Adrenal gland (tissue), 12 donors: ENCODE measurements around the gene AK4. TPM values are rescaled to one million over a fixed set of nuclear protein-coding genes. Genes with fewer than 3 reads are reported as not detected.
"Not testable (repeated sequence)": the region's sequence is repeated elsewhere in the genome, so short reads cannot be mapped to it uniquely, and the experiment has no call there.

ENCODE experiments used
- DNase-seq, 7 donors: peaks; one replicate each; pipeline ENCODE4 v3.0.0-alpha.2; 2019 to 2020
- H3K27ac ChIP-seq, 5 donors: fragments of 200-600 bp; sonication (generic) in 4 of 5; 1 replicate in 3 of 5; 2 replicates in 2 of 5; pipeline versions ENCODE4 v1.5.1 to v1.8.0; 2016 to 2020; ENCODE audit warnings: mild to moderate bottlenecking in 1 of 5
- H3K27me3 ChIP-seq: fragments of 200-600 bp; 2 replicates; pipeline ENCODE4 v1.8.0; 2021
- H3K36me3 ChIP-seq, 2 donors: fragments of 200-600 bp; replicated peaks in 1 of 2; 1 replicate in 1 of 2; 2 replicates in 1 of 2; pipeline versions ENCODE4 v1.5.1 to v1.8.0; 2018 to 2022
- H3K4me1 ChIP-seq, 2 donors: fragments of 200-600 bp; replicated peaks in 1 of 2; 1 replicate in 1 of 2; 2 replicates in 1 of 2; pipeline versions ENCODE4 v1.5.1 to v1.8.0; 2018 to 2021
- H3K4me3 ChIP-seq, 4 donors: fragments of 200-600 bp; sonication (generic) in 3 of 4; one replicate each; pipeline ENCODE4 v1.5.1; 2016 to 2018
- H3K9me3 ChIP-seq, 3 donors: fragments of 200-600 bp; sonication (generic) in 1 of 3; replicated peaks in 1 of 3; 1 replicate in 2 of 3; 2 replicates in 1 of 3; pipeline versions ENCODE4 v1.5.1 to v1.8.0; 2016 to 2021
- CTCF ChIP-seq, 6 experiments: fragments of 450-650 bp in 4 of 6; fragments of 200-600 bp in 2 of 6; sonication (generic) in 1 of 6; IDR thresholded peaks; 1 replicate in 5 of 6; 2 replicates in 1 of 6; pipeline versions ENCODE4 v1.5.1 to v1.8.0; 2016 to 2021; ENCODE audit warnings: antibody characterized with exemption in 6 of 6, mild to moderate bottlenecking in 2 of 6, moderate library complexity in 1 of 6
- POLR2A ChIP-seq, 2 donors: fragments of 450-650 bp; IDR thresholded peaks; one replicate each; pipeline ENCODE4 v1.6.1; 2017; ENCODE audit warnings: antibody characterized with exemption in 2 of 2, mild to moderate bottlenecking in 2 of 2, moderate library complexity in 1 of 2
- WGBS, 4 donors: extraction: QIAGEN DNeasy Blood & Tissue Kit in 2 of 4; methylation state at CpG; one replicate each; pipeline versions ENCODE4 v1.1.5 to v1.1.7; 2013 to 2017; 5-methylcytosine and 5-hydroxymethylcytosine counted together
- intact Hi-C, 2 donors: fragments of 100-400 bp; cut with DNase I; formaldehyde crosslinking; loops; one replicate each; pipeline versions ENCODE4 v1.14.1 to v1.15.0; 2022 to 2023
- polyA plus RNA-seq, 3 donors: library from polyadenylated mRNA; stranded (reverse); fragments of 200-250 nt in 2 of 3; fragments of 350-450 nt in 1 of 3; fragmentation: Illumina TruSeq in 1 of 3; extraction: RNeasy Lipid Tissue Mini Kit (QIAGEN cat#74804) in 1 of 3; gene quantifications; one replicate each; pipeline ENCODE4 v1.2.3, GENCODE V29; 2013 to 2014
- total RNA-seq, 9 donors: library from RNA; depleted of rRNA in 4 of 9; stranded (reverse); fragments of >200 nt in 4 of 9; fragments of 120-200 nt in 1 of 9; fragmentation: NEBNext Ultra II Directional in 1 of 9; extraction: Animal tissue kit (Norgen Biotek cat#: 25700) in 1 of 9; gene quantifications; one replicate each; pipeline versions ENCODE4 v1.1.0 to v1.2.4, GENCODE V29; 2013 to 2023
- donor health status: healthy with polysubstance abuse.
- donor health status: Bipolar disorder and iron deficiency.
- donor health status: DM: yes; HTN: yes; CAD: no.
- donor health status: DM: no; HTN: no; CAD: no.
- donor health status: DM: no; HTN: no; CAD: no.
- donor health status: DM: yes; HTN: yes; CAD: no.

Gene AK4
- total and polyA plus RNA-seq, 12 donors, result 0.67 to 12.4 (median 2.5) TPM

DNA sequence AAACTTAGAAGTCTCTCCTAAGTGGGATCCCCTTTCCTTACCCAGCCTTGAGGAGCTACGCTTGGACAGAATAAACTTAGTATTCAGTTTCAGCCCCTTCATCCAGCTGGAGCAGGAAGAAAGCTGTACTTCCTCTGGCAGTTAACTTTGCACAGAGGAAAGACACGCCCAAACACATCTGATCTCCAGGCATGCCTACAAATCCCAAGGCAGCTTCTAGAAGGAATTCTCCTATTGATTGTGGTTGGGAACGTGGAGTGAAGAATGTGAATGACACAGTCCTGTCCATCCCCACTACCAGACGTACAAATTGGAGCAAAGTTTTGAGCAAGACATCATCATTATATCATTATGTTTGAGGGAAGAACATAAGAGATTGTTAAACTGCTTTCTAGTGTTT, 6.6 kb upstream of the AK4 start:
- no peaks in the 10 kb centered on the region for H3K9me3 ChIP-seq
- H3K27ac ChIP-seq, result no peak overlapping the region
- DNase-seq, result no peak
- H3K36me3 ChIP-seq, result no peaks in the 10 kb centered on the region
- no peaks in the 10 kb centered on the region for H3K4me1 ChIP-seq
- WGBS, 4 donors, result 45 to 61% (median 54%) methylated on average over 4 of the region's 4 CpGs
- no peak for TF ChIP-seq CTCF (IDR thresholded peaks at IDR 0.05)
- no peak for TF ChIP-seq POLR2A (IDR thresholded peaks at IDR 0.05)
- intact Hi-C loops, result no loop called here
- peaks cover 7% of the 10 kb centered on the region for H3K27me3 ChIP-seq
- no peak overlapping the region for H3K4me3 ChIP-seq

GRCh38 chr1:65141918-65142317, 6.1 kb upstream of the AK4 start:
- no peak for DNase-seq
- intact Hi-C loops, result no loop called here

GRCh38 chr1:65143112-65143658, 4.8 kb upstream of the AK4 start:
- H3K27ac ChIP-seq, H3K9me3 ChIP-seq, intact Hi-C loops, H3K36me3 ChIP-seq, H3K4me3 ChIP-seq, DNase-seq: not testable (repeated sequence)
- 88 to 94% (median 93%) methylated on average over 6 of the region's 6 CpGs for WGBS, 4 donors
- Histone ChIP-seq H3K4me1 (peaks cover 9 to 11% of the 10 kb centered on the region in 2 donors), H3K27me3 (peaks cover 14% of the 10 kb centered on the region)

More at GRCh38 chr1:65141918-65142317, 6.1 kb upstream of the AK4 start:
- Histone ChIP-seq H3K27me3 (peaks cover 12% of the 10 kb centered on the region), H3K4me3 (no peak overlapping the region), H3K36me3 (no peaks in the 10 kb centered on the region), H3K9me3 (no peaks in the 10 kb centered on the region), H3K4me1 (peaks cover 0 to 1% of the 10 kb centered on the region in 2 donors), H3K27ac (no peak overlapping the region)
- TF ChIP-seq CTCF (IDR thresholded peaks at IDR 0.05) (no peak), POLR2A (IDR thresholded peaks at IDR 0.05) (no peak)

GRCh38 chr1:65146908-65147423, 1.0 kb upstream of the AK4 start:
- intact Hi-C loops, result no loop called here
- TF ChIP-seq CTCF (IDR thresholded peaks at IDR 0.05) (no peak), POLR2A (IDR thresholded peaks at IDR 0.05) (no peak)
- 15 to 25% (median 17%) methylated on average over 11 to 20 of the region's 20 CpGs for WGBS, 4 donors

More at GRCh38 chr1:65146908-65147423, 1.0 kb upstream of the AK4 start:
- Histone ChIP-seq H3K4me3 (peak overlapping the region in 2 of 4 donors; percentile 28 to 65), H3K27ac (no peak overlapping the region), H3K4me1 (peaks cover 17% of the 10 kb centered on the region in 2 donors), H3K27me3 (peaks cover 14% of the 10 kb centered on the region), H3K36me3 (no peaks in the 10 kb centered on the region), H3K9me3 (no peaks in the 10 kb centered on the region)
- no peak for DNase-seq
